K562 (cell line): ENCODE measurements around the gene CTSW. TPM values are rescaled to one million over a fixed set of nuclear protein-coding genes. Genes with fewer than 3 reads are reported as not detected.

Experiments
- CTBP1 ChIP-seq: fragments of 450-650 bp; IDR thresholded peaks from 2 replicates; pipeline ENCODE4 v1.6.1; 2016; ENCODE audit warnings: borderline replicate concordance
- HCFC1 ChIP-seq: IDR thresholded peaks from 2 replicates; pipeline ENCODE4 v1.6.1; 2012; ENCODE audit warnings: low read depth, low read length, improper control_type of control experiment
- PHF20 ChIP-seq: fragments of 450-650 bp; IDR thresholded peaks from 2 replicates; pipeline ENCODE4 v1.6.1; 2018; ENCODE audit not compliant: partially characterized antibody
- SMAD4 ChIP-seq: fragments of 250-450 bp; sonication (Bioruptor Pico); conservative IDR thresholded peaks from 2 replicates; pipeline ENCODE4 v1.8.0; 2021; ENCODE audit warnings: inconsistent platforms, mild to moderate bottlenecking, moderate library complexity
- SMARCE1 ChIP-seq: fragments of 450-650 bp; IDR thresholded peaks from 2 replicates; pipeline ENCODE4 v1.7.1; 2016; ENCODE audit warnings: mild to moderate bottlenecking
- TAF15 ChIP-seq: fragments of 200-400 bp; formaldehyde crosslinking; IDR thresholded peaks from 2 replicates; pipeline ENCODE4 v1.6.1; 2017; ENCODE audit warnings: mild to moderate bottlenecking, low read depth, low read length, moderate library complexity
- ZNF655 ChIP-seq: fragments of 250-450 bp; sonication (Bioruptor Pico); IDR thresholded peaks from 2 replicates; pipeline ENCODE4 v1.5.0; 2021
- ZNF830 ChIP-seq: fragments of 250-450 bp; sonication (Bioruptor Pico); IDR thresholded peaks from 2 replicates; pipeline ENCODE4 v1.5.0; 2021; ENCODE audit warnings: mild to moderate bottlenecking
- polyA plus RNA-seq, 8 experiments: library from polyadenylated mRNA; depleted of rRNA in 4 of 8; stranded (reverse) in 5 of 8; unstranded in 3 of 8; fragments of >200 nt; fragmentation: Nextera tagmentation in 2 of 8; fragmentation: Illumina TruSeq in 1 of 8; extraction: Ambion mirVana in 2 of 8; extraction: Trizol in 1 of 8; gene quantifications; 2 replicates each; pipeline versions ENCODE4 v1.2.1 to v1.2.3, GENCODE V29; 2011 to 2014; ENCODE audit warnings: inconsistent platforms in 1 of 8, missing spikeins in 1 of 8
- total RNA-seq, 7 experiments: library from RNA; depleted of rRNA in 6 of 7; stranded (reverse); fragments of >200 nt in 6 of 7; fragmentation: Illumina TruSeq in 2 of 7; extraction: Trizol in 2 of 7; gene quantifications; 2 replicates each; pipeline versions ENCODE4 v1.2.1 to v1.2.3, GENCODE V29; 2011 to 2021; ENCODE audit warnings: low replicate concordance in 1 of 7
- TF ChIP-seq, protein P1 (sequence below): fragments of 450-650 bp; IDR thresholded peaks from 2 replicates; pipeline ENCODE4 v1.6.1; 2016; ENCODE audit warnings: mild to moderate bottlenecking, moderate library complexity
- TF ChIP-seq, protein P2 (sequence below): sonication (generic); formaldehyde crosslinking; IDR thresholded peaks from 2 replicates; pipeline ENCODE4 v1.8.0; 2023; ENCODE audit warnings: mild to moderate bottlenecking, missing genetic modification reagents

Gene CTSW
- total and polyA plus RNA-seq, 9 of the 15 experiments (the other 6 are each of a cell fraction or from before 2014, with no cell fraction given), result 0.04 TPM; not detected in 8

DNA sequence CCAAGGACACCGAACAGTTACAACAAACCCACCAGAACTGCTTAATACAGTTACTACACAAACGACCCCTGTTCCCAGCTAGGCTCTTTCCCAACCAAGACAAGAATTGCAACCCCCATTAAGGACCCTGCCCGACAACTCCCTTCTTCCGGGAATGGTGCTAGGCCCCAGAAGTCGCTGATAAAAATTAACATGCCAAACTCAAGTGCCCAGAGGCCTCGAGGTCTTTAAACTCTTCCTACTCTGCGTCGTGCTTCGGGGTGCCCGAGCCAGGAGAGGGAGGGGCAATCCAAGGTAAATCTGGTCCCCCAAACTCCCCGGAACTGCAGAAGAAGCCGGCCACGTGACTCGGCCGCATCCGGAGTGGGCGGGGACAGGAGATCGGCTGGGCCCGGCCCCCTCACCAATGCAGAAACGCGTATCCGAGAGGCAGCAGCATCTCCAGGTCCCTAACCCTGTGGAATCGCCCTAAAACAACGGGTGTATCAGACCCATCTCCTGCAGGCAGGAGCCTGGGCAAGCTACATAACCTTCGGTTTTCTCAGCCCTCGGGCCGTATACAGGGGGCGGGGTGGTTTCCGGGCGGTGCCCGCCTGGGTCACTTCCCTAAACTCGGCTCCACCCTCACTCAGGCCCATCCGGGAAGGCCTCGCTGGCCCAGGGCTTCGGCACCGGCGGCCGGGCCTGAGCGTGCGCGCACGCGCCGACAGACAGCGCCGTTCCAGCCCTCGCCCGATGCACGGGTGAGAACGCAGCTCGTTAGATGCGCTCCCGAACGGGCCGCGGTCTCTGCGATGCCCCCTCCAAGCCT, 22.7 kb upstream of the CTSW start (continued):
- TF ChIP-seq ZNF655 (CRISPR knock-in tag) (no peak), HCFC1 (peak; percentile 2; the same call in 1 of the 2 replicates), TAF15 (0 out of 2 replicates have a peak, but pooled peaks have one; percentile 18), PHF20 (peak; percentile 42), CTBP1 (0 out of 2 replicates have a peak, but pooled peaks have one; percentile 51), SMAD4 (CRISPR knock-in tag) (no peak), SMARCE1 (no peak), ZNF830 (CRISPR knock-in tag) (peak; percentile 46; the same call in 1 of the 2 replicates)
- TF ChIP-seq, protein P1, sequence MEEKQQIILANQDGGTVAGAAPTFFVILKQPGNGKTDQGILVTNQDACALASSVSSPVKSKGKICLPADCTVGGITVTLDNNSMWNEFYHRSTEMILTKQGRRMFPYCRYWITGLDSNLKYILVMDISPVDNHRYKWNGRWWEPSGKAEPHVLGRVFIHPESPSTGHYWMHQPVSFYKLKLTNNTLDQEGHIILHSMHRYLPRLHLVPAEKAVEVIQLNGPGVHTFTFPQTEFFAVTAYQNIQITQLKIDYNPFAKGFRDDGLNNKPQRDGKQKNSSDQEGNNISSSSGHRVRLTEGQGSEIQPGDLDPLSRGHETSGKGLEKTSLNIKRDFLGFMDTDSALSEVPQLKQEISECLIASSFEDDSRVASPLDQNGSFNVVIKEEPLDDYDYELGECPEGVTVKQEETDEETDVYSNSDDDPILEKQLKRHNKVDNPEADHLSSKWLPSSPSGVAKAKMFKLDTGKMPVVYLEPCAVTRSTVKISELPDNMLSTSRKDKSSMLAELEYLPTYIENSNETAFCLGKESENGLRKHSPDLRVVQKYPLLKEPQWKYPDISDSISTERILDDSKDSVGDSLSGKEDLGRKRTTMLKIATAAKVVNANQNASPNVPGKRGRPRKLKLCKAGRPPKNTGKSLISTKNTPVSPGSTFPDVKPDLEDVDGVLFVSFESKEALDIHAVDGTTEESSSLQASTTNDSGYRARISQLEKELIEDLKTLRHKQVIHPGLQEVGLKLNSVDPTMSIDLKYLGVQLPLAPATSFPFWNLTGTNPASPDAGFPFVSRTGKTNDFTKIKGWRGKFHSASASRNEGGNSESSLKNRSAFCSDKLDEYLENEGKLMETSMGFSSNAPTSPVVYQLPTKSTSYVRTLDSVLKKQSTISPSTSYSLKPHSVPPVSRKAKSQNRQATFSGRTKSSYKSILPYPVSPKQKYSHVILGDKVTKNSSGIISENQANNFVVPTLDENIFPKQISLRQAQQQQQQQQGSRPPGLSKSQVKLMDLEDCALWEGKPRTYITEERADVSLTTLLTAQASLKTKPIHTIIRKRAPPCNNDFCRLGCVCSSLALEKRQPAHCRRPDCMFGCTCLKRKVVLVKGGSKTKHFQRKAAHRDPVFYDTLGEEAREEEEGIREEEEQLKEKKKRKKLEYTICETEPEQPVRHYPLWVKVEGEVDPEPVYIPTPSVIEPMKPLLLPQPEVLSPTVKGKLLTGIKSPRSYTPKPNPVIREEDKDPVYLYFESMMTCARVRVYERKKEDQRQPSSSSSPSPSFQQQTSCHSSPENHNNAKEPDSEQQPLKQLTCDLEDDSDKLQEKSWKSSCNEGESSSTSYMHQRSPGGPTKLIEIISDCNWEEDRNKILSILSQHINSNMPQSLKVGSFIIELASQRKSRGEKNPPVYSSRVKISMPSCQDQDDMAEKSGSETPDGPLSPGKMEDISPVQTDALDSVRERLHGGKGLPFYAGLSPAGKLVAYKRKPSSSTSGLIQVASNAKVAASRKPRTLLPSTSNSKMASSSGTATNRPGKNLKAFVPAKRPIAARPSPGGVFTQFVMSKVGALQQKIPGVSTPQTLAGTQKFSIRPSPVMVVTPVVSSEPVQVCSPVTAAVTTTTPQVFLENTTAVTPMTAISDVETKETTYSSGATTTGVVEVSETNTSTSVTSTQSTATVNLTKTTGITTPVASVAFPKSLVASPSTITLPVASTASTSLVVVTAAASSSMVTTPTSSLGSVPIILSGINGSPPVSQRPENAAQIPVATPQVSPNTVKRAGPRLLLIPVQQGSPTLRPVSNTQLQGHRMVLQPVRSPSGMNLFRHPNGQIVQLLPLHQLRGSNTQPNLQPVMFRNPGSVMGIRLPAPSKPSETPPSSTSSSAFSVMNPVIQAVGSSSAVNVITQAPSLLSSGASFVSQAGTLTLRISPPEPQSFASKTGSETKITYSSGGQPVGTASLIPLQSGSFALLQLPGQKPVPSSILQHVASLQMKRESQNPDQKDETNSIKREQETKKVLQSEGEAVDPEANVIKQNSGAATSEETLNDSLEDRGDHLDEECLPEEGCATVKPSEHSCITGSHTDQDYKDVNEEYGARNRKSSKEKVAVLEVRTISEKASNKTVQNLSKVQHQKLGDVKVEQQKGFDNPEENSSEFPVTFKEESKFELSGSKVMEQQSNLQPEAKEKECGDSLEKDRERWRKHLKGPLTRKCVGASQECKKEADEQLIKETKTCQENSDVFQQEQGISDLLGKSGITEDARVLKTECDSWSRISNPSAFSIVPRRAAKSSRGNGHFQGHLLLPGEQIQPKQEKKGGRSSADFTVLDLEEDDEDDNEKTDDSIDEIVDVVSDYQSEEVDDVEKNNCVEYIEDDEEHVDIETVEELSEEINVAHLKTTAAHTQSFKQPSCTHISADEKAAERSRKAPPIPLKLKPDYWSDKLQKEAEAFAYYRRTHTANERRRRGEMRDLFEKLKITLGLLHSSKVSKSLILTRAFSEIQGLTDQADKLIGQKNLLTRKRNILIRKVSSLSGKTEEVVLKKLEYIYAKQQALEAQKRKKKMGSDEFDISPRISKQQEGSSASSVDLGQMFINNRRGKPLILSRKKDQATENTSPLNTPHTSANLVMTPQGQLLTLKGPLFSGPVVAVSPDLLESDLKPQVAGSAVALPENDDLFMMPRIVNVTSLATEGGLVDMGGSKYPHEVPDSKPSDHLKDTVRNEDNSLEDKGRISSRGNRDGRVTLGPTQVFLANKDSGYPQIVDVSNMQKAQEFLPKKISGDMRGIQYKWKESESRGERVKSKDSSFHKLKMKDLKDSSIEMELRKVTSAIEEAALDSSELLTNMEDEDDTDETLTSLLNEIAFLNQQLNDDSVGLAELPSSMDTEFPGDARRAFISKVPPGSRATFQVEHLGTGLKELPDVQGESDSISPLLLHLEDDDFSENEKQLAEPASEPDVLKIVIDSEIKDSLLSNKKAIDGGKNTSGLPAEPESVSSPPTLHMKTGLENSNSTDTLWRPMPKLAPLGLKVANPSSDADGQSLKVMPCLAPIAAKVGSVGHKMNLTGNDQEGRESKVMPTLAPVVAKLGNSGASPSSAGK, result no peak
- TF ChIP-seq, protein P2, sequence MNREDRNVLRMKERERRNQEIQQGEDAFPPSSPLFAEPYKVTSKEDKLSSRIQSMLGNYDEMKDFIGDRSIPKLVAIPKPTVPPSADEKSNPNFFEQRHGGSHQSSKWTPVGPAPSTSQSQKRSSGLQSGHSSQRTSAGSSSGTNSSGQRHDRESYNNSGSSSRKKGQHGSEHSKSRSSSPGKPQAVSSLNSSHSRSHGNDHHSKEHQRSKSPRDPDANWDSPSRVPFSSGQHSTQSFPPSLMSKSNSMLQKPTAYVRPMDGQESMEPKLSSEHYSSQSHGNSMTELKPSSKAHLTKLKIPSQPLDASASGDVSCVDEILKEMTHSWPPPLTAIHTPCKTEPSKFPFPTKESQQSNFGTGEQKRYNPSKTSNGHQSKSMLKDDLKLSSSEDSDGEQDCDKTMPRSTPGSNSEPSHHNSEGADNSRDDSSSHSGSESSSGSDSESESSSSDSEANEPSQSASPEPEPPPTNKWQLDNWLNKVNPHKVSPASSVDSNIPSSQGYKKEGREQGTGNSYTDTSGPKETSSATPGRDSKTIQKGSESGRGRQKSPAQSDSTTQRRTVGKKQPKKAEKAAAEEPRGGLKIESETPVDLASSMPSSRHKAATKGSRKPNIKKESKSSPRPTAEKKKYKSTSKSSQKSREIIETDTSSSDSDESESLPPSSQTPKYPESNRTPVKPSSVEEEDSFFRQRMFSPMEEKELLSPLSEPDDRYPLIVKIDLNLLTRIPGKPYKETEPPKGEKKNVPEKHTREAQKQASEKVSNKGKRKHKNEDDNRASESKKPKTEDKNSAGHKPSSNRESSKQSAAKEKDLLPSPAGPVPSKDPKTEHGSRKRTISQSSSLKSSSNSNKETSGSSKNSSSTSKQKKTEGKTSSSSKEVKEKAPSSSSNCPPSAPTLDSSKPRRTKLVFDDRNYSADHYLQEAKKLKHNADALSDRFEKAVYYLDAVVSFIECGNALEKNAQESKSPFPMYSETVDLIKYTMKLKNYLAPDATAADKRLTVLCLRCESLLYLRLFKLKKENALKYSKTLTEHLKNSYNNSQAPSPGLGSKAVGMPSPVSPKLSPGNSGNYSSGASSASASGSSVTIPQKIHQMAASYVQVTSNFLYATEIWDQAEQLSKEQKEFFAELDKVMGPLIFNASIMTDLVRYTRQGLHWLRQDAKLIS, result no peak
